Spinal cord (tissue), 10 donors: Measurements from ENCODE around the gene PDZRN3. TPM values are rescaled to one million over a fixed set of nuclear protein-coding genes. Genes with fewer than 3 reads are reported as not detected.

ENCODE experiments used
- DNase-seq, 6 donors: peaks; one replicate each; pipeline versions ENCODE4 v3.0.0 to v3.0.0-alpha.2; 2013 to 2015; ENCODE audit warnings: low spot score in 6 of 6, low read depth in 4 of 6
- H3K27ac ChIP-seq: one replicate; pipeline ENCODE4 v1.5.1; 2013; ENCODE audit warnings: low read depth, low read length, control low read depth
- H3K27me3 ChIP-seq: one replicate; pipeline ENCODE4 v1.6.1; 2013; ENCODE audit warnings: low read length; ENCODE audit not compliant: control insufficient read depth, insufficient read depth
- H3K36me3 ChIP-seq: one replicate; pipeline ENCODE4 v1.6.1; 2013; ENCODE audit warnings: low read length; ENCODE audit not compliant: control insufficient read depth, insufficient read depth
- H3K4me1 ChIP-seq: one replicate; pipeline ENCODE4 v1.6.1; 2013; ENCODE audit warnings: low read length; ENCODE audit not compliant: control insufficient read depth, insufficient read depth
- H3K4me3 ChIP-seq: one replicate; pipeline ENCODE4 v1.5.1; 2013; ENCODE audit warnings: low read depth, low read length, control low read depth
- H3K9me3 ChIP-seq: one replicate; pipeline ENCODE4 v1.6.1; 2013; ENCODE audit warnings: low read length; ENCODE audit not compliant: control insufficient read depth, insufficient read depth
- WGBS: methylation state at CpG from one replicate; pipeline ENCODE4 v1.1.5; 2013; ENCODE audit warnings: missing lambda C conversion rate; ENCODE audit not compliant: insufficient coverage; 5-methylcytosine and 5-hydroxymethylcytosine counted together
- polyA plus RNA-seq, 2 donors: library from polyadenylated mRNA; unstranded; fragments of 120-200 nt; gene quantifications; one replicate each; pipeline ENCODE4 v1.2.1, GENCODE V29; 2013; ENCODE audit not compliant: insufficient read length in 2 of 2
- total RNA-seq, 2 donors: library from RNA; depleted of rRNA in 1 of 2; stranded (reverse); fragments of 120-200 nt in 1 of 2; fragments of >200 nt in 1 of 2; gene quantifications; one replicate each; pipeline versions ENCODE4 v1.2.3 to v1.2.4, GENCODE V29; 2013 to 2014
- donor health status: healthy.

PDZRN3 gene
- total and polyA plus RNA-seq, 4 donors, result 21.8 to 83.6 (median 30.2) TPM

- H3K4me3 ChIP-seq, result no peak overlapping the region
- 38% methylated on average over 1 of the region's 5 CpGs for WGBS
- no peaks in the 10 kb centered on the region for H3K9me3 ChIP-seq
- H3K27me3 ChIP-seq, result no peaks in the 10 kb centered on the region
- H3K4me1 ChIP-seq, result peaks cover 7% of the 10 kb centered on the region
- peak in 2 of 6 donors; percentile 40 to 76 for DNase-seq
- H3K27ac ChIP-seq, result no peak overlapping the region
- H3K36me3 ChIP-seq, result no peaks in the 10 kb centered on the region
Measured at GRCh38 chr3:73404435-73404834, 220.3 kb downstream of the PDZRN3 start.

GRCh38 chr3:73403444-73403843, 221.3 kb downstream of the PDZRN3 start:
- Histone ChIP-seq H3K4me3 (no peak overlapping the region), H3K27me3 (no peaks in the 10 kb centered on the region), H3K36me3 (no peaks in the 10 kb centered on the region), H3K27ac (no peak overlapping the region), H3K4me1 (peaks cover 7% of the 10 kb centered on the region), H3K9me3 (no peaks in the 10 kb centered on the region)
- WGBS, result 100% methylated on average over 1 of the region's 3 CpGs
- no peak for DNase-seq

- Histone ChIP-seq H3K36me3 (no peaks in the 10 kb centered on the region), H3K4me1 (peaks cover 7% of the 10 kb centered on the region), H3K9me3 (no peaks in the 10 kb centered on the region), H3K27me3 (no peaks in the 10 kb centered on the region), H3K4me3 (no peak overlapping the region), H3K27ac (no peak overlapping the region)
- WGBS, result 39% methylated on average over 6 of the region's 7 CpGs
- peak in 1 of 6 donors; percentile 24 for DNase-seq
Measured at GRCh38 chr3:73401616-73402279, 223.0 kb downstream of the PDZRN3 start.

GRCh38 chr3:73401059-73401458, 223.7 kb downstream of the PDZRN3 start:
- Histone ChIP-seq H3K36me3 (no peaks in the 10 kb centered on the region), H3K4me3 (no peak overlapping the region), H3K27ac (no peak overlapping the region), H3K9me3 (no peaks in the 10 kb centered on the region), H3K4me1 (peaks cover 7% of the 10 kb centered on the region), H3K27me3 (no peaks in the 10 kb centered on the region)
- no peak for DNase-seq
- 71% methylated on average over 6 of the region's 6 CpGs for WGBS

GRCh38 chr3:73399666-73400253, 225.0 kb downstream of the PDZRN3 start:
- no peak overlapping the region for H3K27ac ChIP-seq
- 100% methylated on average over 1 of the region's 3 CpGs for WGBS
- H3K36me3 ChIP-seq, result no peaks in the 10 kb centered on the region
- DNase-seq, result no peak
- H3K9me3 ChIP-seq, result no peaks in the 10 kb centered on the region
- peaks cover 7% of the 10 kb centered on the region for H3K4me1 ChIP-seq
- H3K27me3 ChIP-seq, result no peaks in the 10 kb centered on the region
- H3K4me3 ChIP-seq, result no peak overlapping the region

- Histone ChIP-seq H3K27me3 (no peaks in the 10 kb centered on the region), H3K9me3 (no peaks in the 10 kb centered on the region), H3K4me1 (peaks cover 7% of the 10 kb centered on the region), H3K27ac (no peak overlapping the region), H3K4me3 (no peak overlapping the region), H3K36me3 (no peaks in the 10 kb centered on the region)
- WGBS, result no CpG with 5 or more reads among the region's 3 CpGs
- no peak for DNase-seq
Measured at GRCh38 chr3:73399106-73399505, 225.6 kb downstream of the PDZRN3 start.

GRCh38 chr3:73398084-73398483, 226.7 kb downstream of the PDZRN3 start:
- Histone ChIP-seq H3K9me3 (no peaks in the 10 kb centered on the region), H3K4me3 (no peak overlapping the region), H3K27ac (no peak overlapping the region), H3K27me3 (no peaks in the 10 kb centered on the region), H3K4me1 (peaks cover 7% of the 10 kb centered on the region), H3K36me3 (no peaks in the 10 kb centered on the region)
- WGBS, result 95% methylated on average over 7 of the region's 8 CpGs
- DNase-seq, result no peak

GRCh38 chr3:73394240-73394639, 230.5 kb downstream of the PDZRN3 start:
- no peaks in the 10 kb centered on the region for H3K27me3 ChIP-seq
- no peaks in the 10 kb centered on the region for H3K4me1 ChIP-seq
- H3K36me3 ChIP-seq, result no peaks in the 10 kb centered on the region
- no peak overlapping the region for H3K27ac ChIP-seq
- H3K4me3 ChIP-seq, result no peak overlapping the region
- H3K9me3 ChIP-seq, result no peaks in the 10 kb centered on the region
- no peak for DNase-seq
- no CpG with 5 or more reads among the region's 5 CpGs for WGBS

- Histone ChIP-seq H3K9me3 (no peaks in the 10 kb centered on the region), H3K4me3 (no peak overlapping the region), H3K4me1 (no peaks in the 10 kb centered on the region), H3K36me3 (no peaks in the 10 kb centered on the region), H3K27me3 (no peaks in the 10 kb centered on the region), H3K27ac (no peak overlapping the region)
- no peak for DNase-seq
- 95% methylated on average over 7 of the region's 9 CpGs for WGBS
Measured at GRCh38 chr3:73393005-73393404, 231.7 kb downstream of the PDZRN3 start.

- Histone ChIP-seq H3K4me3 (no peak overlapping the region), H3K27me3 (no peaks in the 10 kb centered on the region), H3K4me1 (no peaks in the 10 kb centered on the region), H3K36me3 (no peaks in the 10 kb centered on the region), H3K9me3 (no peaks in the 10 kb centered on the region), H3K27ac (no peak overlapping the region)
- 95% methylated on average over 8 of the region's 9 CpGs for WGBS
- no peak for DNase-seq
Measured at GRCh38 chr3:73391984-73392383, 232.8 kb downstream of the PDZRN3 start.
